ENCODE measurements around the gene RHCE.
"Not testable (repeated sequence)": the region's sequence is repeated elsewhere in the genome, so short reads cannot be mapped to it uniquely, and the experiment has no call there.

RHCE gene

GRCh38 chr1:25398079-25398478 lies 22.5 kb downstream of the RHCE start:
- not testable (repeated sequence) for H3K27ac ChIP-seq (ENCODE audit: low read depth, low read length); H3K18ac ChIP-seq (ENCODE audit: low read length); H3K56ac ChIP-seq (ENCODE audit: low read length); H3K27me3 ChIP-seq (ENCODE audit: insufficient read depth, low read length, poor library complexity); H2BK5ac ChIP-seq (ENCODE audit: low read length); H3K9ac ChIP-seq (ENCODE audit: low read length); H4K5ac ChIP-seq (ENCODE audit: low read length); H3K79me1 ChIP-seq (ENCODE audit: low read length); H2BK120ac ChIP-seq (ENCODE audit: low read depth, low read length); H3K79me2 ChIP-seq (ENCODE audit: control insufficient read depth, insufficient read depth, low read length); H2AK5ac ChIP-seq (ENCODE audit: low read length); H3K4me1 ChIP-seq (ENCODE audit: control insufficient read depth, low read depth, low read length); DNase-seq; H3K36me3 ChIP-seq (ENCODE audit: control insufficient read depth, insufficient read depth, low read length); H3K4ac ChIP-seq (ENCODE audit: low read depth, low read length); H4K8ac ChIP-seq (ENCODE audit: low read depth, low read length); H3K23ac ChIP-seq (ENCODE audit: low read length); H2BK15ac ChIP-seq (replicated peaks; ENCODE audit: low read depth); H3K4me3 ChIP-seq (ENCODE audit: low read length); H3K4me2 ChIP-seq (ENCODE audit: low read length)
- WGBS (ENCODE audit: extremely low coverage, insufficient coverage, low lambda C conversion rate) = no CpG with 5 or more reads among the region's 2 CpGs

- H3K23ac ChIP-seq (ENCODE audit: low read length); H3K9ac ChIP-seq (ENCODE audit: low read length); H3K79me1 ChIP-seq (ENCODE audit: low read length); H2BK120ac ChIP-seq (ENCODE audit: low read depth, low read length); H3K4ac ChIP-seq (ENCODE audit: low read depth, low read length); H3K4me2 ChIP-seq (ENCODE audit: low read length); H3K79me2 ChIP-seq (ENCODE audit: control insufficient read depth, insufficient read depth, low read length); H3K4me3 ChIP-seq (ENCODE audit: low read length); H3K18ac ChIP-seq (ENCODE audit: low read length); H4K5ac ChIP-seq (ENCODE audit: low read length); H3K4me1 ChIP-seq (ENCODE audit: control insufficient read depth, low read depth, low read length); DNase-seq; H2AK5ac ChIP-seq (ENCODE audit: low read length); H2BK15ac ChIP-seq (replicated peaks; ENCODE audit: low read depth); H3K56ac ChIP-seq (ENCODE audit: low read length); H3K27ac ChIP-seq (ENCODE audit: low read depth, low read length); H3K27me3 ChIP-seq (ENCODE audit: insufficient read depth, low read length, poor library complexity); H2BK5ac ChIP-seq (ENCODE audit: low read length); H3K36me3 ChIP-seq (ENCODE audit: control insufficient read depth, insufficient read depth, low read length); H4K8ac ChIP-seq (ENCODE audit: low read depth, low read length): not testable (repeated sequence)
- WGBS (ENCODE audit: extremely low coverage, insufficient coverage, low lambda C conversion rate) = no CpG with 5 or more reads among the region's 10 CpGs
Observed at GRCh38 chr1:25397549-25397948, 23.1 kb downstream of the RHCE start.

DNA sequence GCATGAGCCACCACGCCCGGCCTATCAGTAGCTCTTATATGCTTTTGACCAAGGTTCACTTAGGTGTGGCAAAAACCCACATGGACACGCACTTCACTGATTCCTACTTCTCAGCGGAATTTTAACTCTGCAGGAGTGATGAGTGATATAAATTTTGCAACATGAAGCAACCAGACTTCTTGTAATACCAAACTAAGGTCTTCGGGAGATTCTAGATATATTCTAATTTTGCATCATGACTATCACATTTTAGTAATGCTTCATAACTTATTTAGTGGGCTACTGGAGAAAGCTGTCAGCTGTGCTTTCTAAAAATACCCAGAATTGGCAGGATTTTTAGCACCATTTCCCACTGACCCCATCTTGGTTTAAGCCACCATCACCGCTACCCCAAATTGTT lies 27.8 kb downstream of the RHCE start:
- Histone ChIP-seq H3K36me3 (ENCODE audit: control insufficient read depth, insufficient read depth, low read length) (no peaks in the 10 kb centered on the region), H3K27me3 (ENCODE audit: insufficient read depth, low read length, poor library complexity) (no peaks in the 10 kb centered on the region), H3K79me1 (ENCODE audit: low read length) (no peaks in the 10 kb centered on the region), H2BK5ac (ENCODE audit: low read length) (no peak overlapping the region), H4K5ac (ENCODE audit: low read length) (no peak overlapping the region), H3K23ac (ENCODE audit: low read length) (no peak overlapping the region), H3K56ac (ENCODE audit: low read length) (no peak overlapping the region), H3K4me3 (ENCODE audit: low read length) (no peak overlapping the region), H2AK5ac (ENCODE audit: low read length) (no peak overlapping the region), H3K18ac (ENCODE audit: low read length) (no peak overlapping the region), H3K4me1 (ENCODE audit: control insufficient read depth, low read depth, low read length) (no peaks in the 10 kb centered on the region), H3K27ac (ENCODE audit: low read depth, low read length) (no peak overlapping the region), H4K8ac (ENCODE audit: low read depth, low read length) (no peak overlapping the region), H3K79me2 (ENCODE audit: control insufficient read depth, insufficient read depth, low read length) (no peaks in the 10 kb centered on the region), H3K4ac (ENCODE audit: low read depth, low read length) (no peak overlapping the region), H2BK15ac (replicated peaks; ENCODE audit: low read depth) (no peak overlapping the region), H2BK120ac (ENCODE audit: low read depth, low read length) (no peak overlapping the region), H3K4me2 (ENCODE audit: low read length) (no peak overlapping the region), H3K9ac (ENCODE audit: low read length) (no peak overlapping the region)
- no CpG with 5 or more reads among the region's 6 CpGs for WGBS (ENCODE audit: extremely low coverage, insufficient coverage, low lambda C conversion rate)
- DNase-seq = no peak

- not testable (repeated sequence) for H3K27ac ChIP-seq (ENCODE audit: low read depth, low read length); H3K4me1 ChIP-seq (ENCODE audit: control insufficient read depth, low read depth, low read length); H3K23ac ChIP-seq (ENCODE audit: low read length); H2BK15ac ChIP-seq (replicated peaks; ENCODE audit: low read depth); H2BK120ac ChIP-seq (ENCODE audit: low read depth, low read length); H4K8ac ChIP-seq (ENCODE audit: low read depth, low read length); H3K4me3 ChIP-seq (ENCODE audit: low read length); H4K5ac ChIP-seq (ENCODE audit: low read length); H3K56ac ChIP-seq (ENCODE audit: low read length); H3K9ac ChIP-seq (ENCODE audit: low read length); DNase-seq; H3K36me3 ChIP-seq (ENCODE audit: control insufficient read depth, insufficient read depth, low read length); H3K27me3 ChIP-seq (ENCODE audit: insufficient read depth, low read length, poor library complexity); H2AK5ac ChIP-seq (ENCODE audit: low read length); H3K4me2 ChIP-seq (ENCODE audit: low read length); H3K4ac ChIP-seq (ENCODE audit: low read depth, low read length); H2BK5ac ChIP-seq (ENCODE audit: low read length); H3K18ac ChIP-seq (ENCODE audit: low read length); H3K79me2 ChIP-seq (ENCODE audit: control insufficient read depth, insufficient read depth, low read length); H3K79me1 ChIP-seq (ENCODE audit: low read length)
- WGBS (ENCODE audit: extremely low coverage, insufficient coverage, low lambda C conversion rate) = no CpG with 5 or more reads among the region's 3 CpGs
Observed at GRCh38 chr1:25389721-25390120, 30.9 kb downstream of the RHCE start.

DNA sequence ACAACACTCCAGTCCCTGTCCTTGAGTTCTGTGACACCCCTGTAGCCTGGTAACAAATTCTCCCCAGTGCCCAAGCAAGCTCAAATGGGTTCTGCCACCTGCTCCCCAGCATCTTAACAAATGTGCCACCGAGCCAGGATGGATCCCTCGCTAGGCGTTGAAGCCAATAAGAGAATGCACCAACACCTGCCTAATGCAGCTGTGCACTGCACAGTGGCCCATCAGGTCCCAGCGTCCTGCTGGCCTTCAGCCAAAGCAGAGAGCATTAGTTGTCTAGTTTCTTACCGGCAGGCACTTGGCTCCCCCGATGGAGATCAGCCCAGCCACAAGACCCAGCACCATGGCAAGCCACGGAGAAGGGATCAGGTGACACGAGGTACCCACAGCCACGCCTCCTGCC lies 31.9 kb downstream of the RHCE start:
- not testable (repeated sequence) for H3K79me2 ChIP-seq (ENCODE audit: control insufficient read depth, insufficient read depth, low read length); H3K23ac ChIP-seq (ENCODE audit: low read length); H2BK5ac ChIP-seq (ENCODE audit: low read length); H3K4me3 ChIP-seq (ENCODE audit: low read length); H2BK15ac ChIP-seq (replicated peaks; ENCODE audit: low read depth); H2BK120ac ChIP-seq (ENCODE audit: low read depth, low read length); H3K4ac ChIP-seq (ENCODE audit: low read depth, low read length); H4K5ac ChIP-seq (ENCODE audit: low read length); H4K8ac ChIP-seq (ENCODE audit: low read depth, low read length); H2AK5ac ChIP-seq (ENCODE audit: low read length); DNase-seq; H3K4me2 ChIP-seq (ENCODE audit: low read length); H3K9ac ChIP-seq (ENCODE audit: low read length); H3K27ac ChIP-seq (ENCODE audit: low read depth, low read length); H3K56ac ChIP-seq (ENCODE audit: low read length); H3K18ac ChIP-seq (ENCODE audit: low read length); H3K79me1 ChIP-seq (ENCODE audit: low read length); H3K36me3 ChIP-seq (ENCODE audit: control insufficient read depth, insufficient read depth, low read length); H3K4me1 ChIP-seq (ENCODE audit: control insufficient read depth, low read depth, low read length); H3K27me3 ChIP-seq (ENCODE audit: insufficient read depth, low read length, poor library complexity)
- no CpG with 5 or more reads among the region's 9 CpGs for WGBS (ENCODE audit: extremely low coverage, insufficient coverage, low lambda C conversion rate)

DNA sequence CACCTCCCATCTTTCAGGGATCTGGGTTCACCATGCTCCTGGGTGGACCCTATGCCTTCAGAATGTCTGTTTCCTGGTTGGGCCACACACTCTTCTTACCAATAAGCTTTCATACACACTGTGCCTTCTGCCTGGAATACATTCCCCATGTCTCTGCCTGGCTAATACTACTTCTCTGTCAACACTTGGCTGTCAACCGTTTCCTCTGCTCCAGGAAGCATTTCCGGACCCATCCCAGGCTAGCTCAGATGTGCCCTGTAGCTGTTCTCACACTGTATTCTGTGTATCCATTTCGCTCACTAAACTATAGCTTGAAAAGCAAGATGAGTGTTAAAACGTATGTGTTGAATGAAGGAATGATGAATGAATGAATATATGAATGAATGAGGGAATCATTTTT lies 33.5 kb downstream of the RHCE start:
- not testable (repeated sequence) for H3K4me1 ChIP-seq (ENCODE audit: control insufficient read depth, low read depth, low read length); H3K56ac ChIP-seq (ENCODE audit: low read length); H3K4ac ChIP-seq (ENCODE audit: low read depth, low read length); H3K4me2 ChIP-seq (ENCODE audit: low read length); H2AK5ac ChIP-seq (ENCODE audit: low read length); H4K8ac ChIP-seq (ENCODE audit: low read depth, low read length); H3K79me2 ChIP-seq (ENCODE audit: control insufficient read depth, insufficient read depth, low read length); H3K27ac ChIP-seq (ENCODE audit: low read depth, low read length); H3K27me3 ChIP-seq (ENCODE audit: insufficient read depth, low read length, poor library complexity); H2BK15ac ChIP-seq (replicated peaks; ENCODE audit: low read depth); H3K23ac ChIP-seq (ENCODE audit: low read length); H2BK5ac ChIP-seq (ENCODE audit: low read length); H3K79me1 ChIP-seq (ENCODE audit: low read length); H3K18ac ChIP-seq (ENCODE audit: low read length); DNase-seq; H3K9ac ChIP-seq (ENCODE audit: low read length); H4K5ac ChIP-seq (ENCODE audit: low read length); H2BK120ac ChIP-seq (ENCODE audit: low read depth, low read length); H3K36me3 ChIP-seq (ENCODE audit: control insufficient read depth, insufficient read depth, low read length); H3K4me3 ChIP-seq (ENCODE audit: low read length)
- WGBS (ENCODE audit: extremely low coverage, insufficient coverage, low lambda C conversion rate) = no CpG with 5 or more reads among the region's 4 CpGs

All from mesendoderm (in vitro differentiated cells).